Measurements from ENCODE around the gene TP53TG5.
A peak's percentile ranks its signal among the peaks of the same experiment; 100 is the strongest.

TP53TG5 gene

DNA sequence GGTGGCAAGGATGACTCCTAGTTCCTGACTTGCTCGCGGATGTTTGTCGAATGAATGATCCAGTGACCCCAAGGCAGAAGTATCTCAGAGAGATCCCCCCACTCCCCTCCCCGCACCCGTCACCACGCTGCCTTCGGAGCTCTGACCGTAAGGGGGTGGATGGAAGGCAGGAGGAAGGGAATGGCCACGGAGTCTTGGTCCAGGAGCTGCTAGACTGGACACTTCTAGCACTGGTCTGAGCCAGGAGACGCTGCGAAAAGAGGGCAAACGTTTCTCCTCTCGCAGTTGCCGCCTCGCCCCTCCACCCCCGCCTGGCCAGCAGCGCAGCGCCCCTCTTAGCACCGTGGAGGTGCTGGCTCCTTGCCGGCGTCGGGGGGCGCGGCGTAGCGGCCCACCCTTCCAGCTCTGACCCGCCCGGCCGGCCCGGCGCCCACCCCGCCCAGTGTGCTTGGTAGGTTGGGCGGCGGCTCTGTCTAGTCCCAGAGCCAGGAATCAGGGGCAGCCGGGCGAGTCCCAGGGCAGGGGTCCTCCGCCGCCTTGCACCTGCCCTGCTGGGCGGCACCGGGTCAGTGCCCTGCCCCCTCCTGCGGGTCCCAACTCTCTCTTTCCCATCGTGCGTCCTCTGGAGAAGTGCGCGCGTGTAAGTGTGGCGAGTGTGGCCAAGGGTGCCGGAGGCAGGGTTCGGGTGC, 27.6 kb upstream of the TP53TG5 start:
- DNase-seq (ENCODE audit: low read depth), result no peak

DNA sequence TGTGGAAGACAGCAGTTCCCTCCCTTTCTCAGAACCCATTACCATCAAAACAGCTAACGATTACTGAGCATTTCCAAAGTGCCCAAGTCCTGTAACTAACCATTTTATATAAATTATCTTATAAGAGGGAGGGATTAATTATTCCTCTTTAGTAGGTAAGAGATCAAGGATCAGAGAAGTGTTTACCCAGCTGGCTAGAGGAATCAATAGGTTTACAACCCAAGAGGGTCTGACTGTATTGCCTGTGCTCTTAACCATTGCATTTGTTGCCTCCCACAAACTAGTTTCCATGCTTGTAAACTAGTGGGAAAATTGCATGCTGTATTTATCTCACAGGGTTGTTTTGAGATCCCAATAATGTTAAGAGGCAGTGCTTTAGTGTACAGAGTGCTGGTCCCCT, 26.3 kb upstream of the TP53TG5 start:
- no peak for DNase-seq (ENCODE audit: low read depth)

DNA sequence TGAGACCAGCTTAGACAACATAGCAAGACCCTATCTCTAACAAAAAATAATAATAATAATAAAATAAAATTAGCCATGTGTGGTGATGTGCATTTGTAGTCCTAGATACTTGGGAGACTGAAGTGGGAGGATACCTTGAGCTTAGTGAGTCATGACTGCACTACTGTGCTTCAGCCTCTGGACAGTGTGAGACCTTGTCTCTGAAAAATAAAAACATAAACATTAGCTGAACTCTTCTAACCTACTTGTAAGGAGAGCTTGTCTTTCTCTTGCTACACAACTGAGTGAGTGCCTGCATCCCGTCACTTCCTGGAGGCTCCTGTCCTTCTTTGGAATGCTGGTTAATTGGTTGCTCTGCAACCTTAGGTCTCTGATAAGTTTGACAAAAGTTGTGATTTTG, 24.8 kb upstream of the TP53TG5 start:
- no peak for DNase-seq (ENCODE audit: low read depth)

DNA sequence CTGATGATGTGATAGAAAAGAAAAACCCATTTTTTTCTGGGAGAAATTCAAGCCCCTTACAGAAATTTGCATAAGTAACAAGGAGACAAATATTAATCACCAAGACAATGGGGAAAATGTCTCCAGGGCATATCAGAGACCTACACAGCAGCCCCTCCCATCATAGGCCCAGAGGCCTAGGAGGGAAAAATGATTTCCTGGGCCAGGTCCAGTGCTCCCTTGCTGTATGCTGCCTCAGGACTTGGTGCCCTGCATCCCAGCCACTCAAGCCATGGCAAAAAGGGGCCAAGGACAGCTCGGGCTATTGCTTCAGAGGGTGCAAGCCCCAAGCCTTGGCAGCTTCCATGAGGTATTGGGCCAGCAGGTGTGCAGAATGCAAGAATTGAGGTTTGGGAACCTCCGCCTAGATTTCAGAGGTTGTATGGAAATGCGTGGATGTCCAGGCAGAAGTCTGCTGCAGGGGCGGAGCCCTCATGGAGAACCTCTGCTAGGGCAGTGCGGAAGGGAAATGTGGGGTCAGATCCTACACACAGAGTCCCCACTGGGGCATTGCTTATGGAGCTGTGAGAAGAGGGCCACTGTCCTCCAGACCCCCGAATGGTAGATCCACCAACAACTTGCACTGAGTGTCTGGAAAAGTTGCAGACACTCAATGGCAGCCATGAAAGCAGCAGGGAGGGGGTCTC, 22.4 kb upstream of the TP53TG5 start:
- no peak for DNase-seq (ENCODE audit: low read depth)

DNA sequence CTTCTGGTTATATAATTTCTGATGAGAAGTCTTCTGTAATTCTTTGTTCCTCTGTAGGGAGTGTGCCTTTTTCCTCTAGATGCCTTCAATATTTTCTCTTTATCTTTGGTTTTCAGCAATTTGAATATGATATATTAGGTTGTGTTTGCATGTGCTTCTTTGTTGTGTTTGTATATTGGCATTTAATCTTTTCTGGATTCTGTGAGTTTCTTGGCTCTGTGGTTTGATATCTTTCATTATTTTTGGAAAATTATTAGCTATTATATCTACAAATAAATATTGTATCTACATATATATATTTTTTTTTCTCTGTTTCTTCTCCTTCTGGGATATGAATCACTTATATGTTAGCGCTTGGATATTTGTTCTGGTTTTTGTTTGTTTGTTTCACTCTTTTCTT, 20.9 kb upstream of the TP53TG5 start:
- no peak for DNase-seq (ENCODE audit: low read depth)

DNA sequence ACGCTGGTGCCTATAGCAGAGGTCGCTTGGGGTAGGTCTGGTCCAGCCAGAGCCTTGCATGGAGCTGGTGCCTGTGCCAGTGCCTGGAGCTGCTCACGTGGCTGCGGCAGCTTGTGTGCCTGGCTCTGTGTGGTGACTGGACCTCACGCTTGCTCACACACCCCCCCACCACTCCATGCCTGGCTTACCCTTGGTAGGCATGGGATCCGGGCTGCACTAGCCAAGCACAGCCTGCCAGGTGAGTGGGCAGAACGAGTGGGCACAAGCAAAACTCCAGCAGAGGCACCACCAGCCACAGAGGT, 16.9 kb upstream of the TP53TG5 start:
- no peak for DNase-seq (ENCODE audit: low read depth)

DNA sequence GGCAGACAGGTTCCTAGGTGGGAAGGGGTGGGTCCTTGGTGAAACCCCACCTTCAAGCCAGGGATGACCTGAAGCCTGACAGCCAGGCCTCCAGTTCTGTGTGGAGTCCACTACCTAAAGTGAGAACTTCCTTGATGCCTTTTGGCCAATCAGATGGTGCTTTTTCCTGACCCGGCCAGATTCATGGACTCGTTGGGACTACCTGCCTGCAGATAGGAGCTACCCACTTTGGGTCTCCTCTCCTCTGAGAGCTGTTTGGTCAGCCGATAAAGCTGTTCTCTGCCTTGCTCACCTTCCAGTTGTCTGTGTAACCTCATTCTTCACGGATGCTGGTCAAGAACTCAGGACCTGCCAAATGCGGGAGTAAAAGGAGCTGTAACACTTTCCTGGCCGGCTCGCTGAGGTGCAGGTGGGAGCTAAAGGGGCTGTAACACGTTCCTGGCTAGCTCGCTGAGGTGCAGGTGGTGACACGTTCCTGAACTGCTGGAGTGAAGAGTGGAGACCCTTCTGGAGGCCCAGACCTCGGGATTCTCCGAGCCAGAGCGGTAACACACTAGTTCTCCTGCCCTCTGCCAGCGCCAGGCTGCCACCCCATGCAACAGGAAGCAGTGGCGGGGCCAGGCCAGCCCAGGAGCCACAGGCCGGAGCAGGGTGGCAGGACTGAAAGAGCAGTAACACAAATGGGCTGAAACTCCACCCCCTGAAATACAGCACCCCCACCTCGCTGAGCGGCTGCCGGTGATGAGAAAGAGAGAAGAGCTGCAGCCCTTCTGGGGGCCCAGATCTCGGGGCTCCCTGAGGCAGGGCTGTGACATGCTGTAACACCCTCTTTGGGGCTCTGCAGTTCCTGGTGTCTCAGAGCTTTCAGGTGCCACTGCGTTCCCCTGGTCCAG, 16.3 kb upstream of the TP53TG5 start:
- DNase-seq (ENCODE audit: low read depth), result no peak

DNA sequence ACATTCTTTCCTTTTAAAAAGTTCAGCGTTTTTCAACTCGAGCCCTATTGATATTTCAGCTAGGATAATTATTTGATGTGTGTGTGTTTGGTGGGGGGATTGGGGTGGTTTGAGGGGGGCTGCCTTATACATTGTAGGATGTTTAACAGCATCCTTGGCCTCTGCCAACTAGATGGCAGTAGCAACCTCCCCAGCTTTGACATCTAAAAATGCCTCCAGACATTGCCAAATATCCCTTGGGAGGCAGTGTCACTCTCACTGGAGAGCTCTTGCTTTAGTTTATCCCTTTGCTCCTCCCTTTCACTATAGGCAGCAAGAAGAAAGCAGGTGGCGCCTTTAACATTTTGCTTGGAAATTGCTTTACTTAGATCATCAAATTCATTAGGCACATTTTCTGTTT, 14.6 kb upstream of the TP53TG5 start:
- DNase-seq (ENCODE audit: low read depth), result no peak

DNA sequence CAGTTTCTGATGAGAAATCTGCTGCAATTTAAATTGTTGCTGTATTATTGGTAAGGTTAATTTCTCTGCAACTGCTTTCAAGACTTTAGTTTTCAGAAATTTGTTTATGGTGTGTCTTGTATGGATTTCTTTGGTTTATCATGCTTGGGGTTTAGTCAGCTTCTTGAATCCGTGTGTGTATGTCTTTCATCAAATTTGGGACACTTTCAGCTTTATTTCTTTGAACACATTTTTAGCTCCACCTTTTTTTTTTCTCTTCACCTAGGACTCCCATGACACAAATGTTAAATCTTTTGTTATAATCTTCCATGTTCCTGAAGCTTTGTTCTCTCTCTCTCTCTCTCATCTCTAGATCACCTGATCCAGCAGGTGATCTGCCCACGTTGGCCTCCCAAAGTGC, 13.4 kb upstream of the TP53TG5 start:
- DNase-seq (ENCODE audit: low read depth), result no peak

DNA sequence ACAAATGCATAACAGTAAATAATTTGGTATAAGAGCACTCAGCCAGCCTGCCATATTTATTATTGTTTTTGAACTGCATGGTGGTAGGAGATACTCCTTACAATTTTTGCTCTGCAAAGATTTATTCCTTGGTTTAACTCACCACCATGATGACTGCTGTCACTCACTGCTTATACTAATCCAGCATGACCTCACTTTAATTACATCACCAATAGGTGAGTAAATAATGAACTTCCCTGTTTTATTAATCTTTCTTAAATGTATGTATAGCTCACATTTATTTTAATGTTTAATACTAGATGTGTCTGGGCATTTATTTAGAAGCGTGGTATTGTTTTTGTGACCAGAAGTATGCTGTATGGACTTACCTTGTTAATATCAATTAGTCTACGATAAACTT, 12.8 kb upstream of the TP53TG5 start:
- no peak for DNase-seq (ENCODE audit: low read depth)

DNA sequence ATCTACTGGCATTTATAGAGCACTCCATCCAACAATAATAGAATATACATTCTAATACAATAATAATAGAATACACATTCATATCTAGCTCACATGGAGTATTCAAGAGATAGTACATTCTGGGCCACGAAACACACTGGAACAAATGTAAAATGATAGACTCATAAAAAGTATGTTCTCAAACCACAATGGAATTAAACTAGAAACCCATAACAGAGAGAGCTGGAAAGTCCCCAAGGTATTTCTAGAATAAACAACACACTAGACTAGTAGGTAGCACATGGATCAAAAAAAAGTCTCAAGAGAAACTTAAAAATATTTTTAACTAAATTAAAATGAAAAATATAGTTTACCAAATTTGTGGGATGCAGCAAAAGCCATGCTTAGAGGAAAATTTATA, 9.1 kb upstream of the TP53TG5 start:
- no peak for DNase-seq (ENCODE audit: low read depth)

DNA sequence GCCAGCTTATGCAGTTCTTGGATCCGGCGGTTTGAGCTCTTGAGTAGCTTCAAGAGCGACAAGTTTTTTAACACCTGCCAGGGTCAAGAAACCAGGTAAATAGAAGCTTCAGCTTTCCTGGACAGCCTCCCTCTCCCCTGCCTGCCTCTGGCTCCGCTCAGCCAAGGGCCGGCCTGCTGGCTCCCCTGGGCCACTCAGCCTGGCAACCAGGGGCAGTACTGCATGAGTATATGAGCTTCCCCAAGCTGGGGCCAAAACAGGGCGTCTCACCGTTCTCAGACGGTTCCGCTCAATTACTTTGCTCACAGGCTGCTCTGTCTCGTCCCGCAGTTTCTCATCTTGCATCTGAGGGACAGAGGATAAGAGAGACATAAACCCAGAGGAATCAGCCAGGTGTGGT, 856 bp downstream of the TP53TG5 start:
- DNase-seq (ENCODE audit: low read depth), result no peak

DNA sequence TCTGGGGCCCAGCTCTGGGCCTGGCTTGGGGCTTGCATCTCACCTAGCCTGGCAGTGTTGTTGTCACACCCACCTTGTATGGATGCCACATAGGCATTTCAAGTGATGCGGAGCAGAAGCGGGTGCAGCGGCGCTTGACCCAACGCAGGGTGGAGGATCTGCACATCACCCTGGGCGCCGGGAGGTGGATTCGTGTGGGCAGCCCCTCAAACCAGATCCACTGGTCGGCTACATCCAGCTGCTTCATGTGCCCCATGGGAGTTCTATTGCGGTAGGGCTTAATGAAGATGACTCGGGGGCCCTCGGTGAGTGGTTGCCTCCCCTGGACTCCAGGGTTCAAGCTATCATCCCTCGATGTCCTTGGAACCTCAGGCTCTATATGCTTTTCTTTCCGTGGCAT, 3.2 kb downstream of the TP53TG5 start:
- no peak for DNase-seq (ENCODE audit: low read depth)

DNA sequence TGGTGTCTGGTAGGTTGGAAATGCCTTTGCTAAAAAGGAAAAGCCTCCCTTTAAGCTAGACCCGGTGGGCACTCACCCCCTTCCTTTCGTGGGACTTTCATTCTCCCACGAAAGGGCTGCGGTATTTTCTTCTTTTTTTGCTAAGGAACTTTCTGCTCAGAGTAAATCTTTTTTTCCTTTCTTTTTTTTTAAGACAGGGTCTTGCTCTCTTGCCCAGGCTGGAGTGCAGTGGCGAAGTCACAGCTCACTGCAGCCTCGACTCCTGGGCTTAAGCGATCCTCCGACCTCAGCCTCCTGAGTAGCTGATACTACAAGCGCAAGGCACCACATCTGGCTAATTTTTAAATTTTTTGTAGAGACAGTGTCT, 4.0 kb downstream of the TP53TG5 start:
- DNase-seq (ENCODE audit: low read depth), result no peak

DNA sequence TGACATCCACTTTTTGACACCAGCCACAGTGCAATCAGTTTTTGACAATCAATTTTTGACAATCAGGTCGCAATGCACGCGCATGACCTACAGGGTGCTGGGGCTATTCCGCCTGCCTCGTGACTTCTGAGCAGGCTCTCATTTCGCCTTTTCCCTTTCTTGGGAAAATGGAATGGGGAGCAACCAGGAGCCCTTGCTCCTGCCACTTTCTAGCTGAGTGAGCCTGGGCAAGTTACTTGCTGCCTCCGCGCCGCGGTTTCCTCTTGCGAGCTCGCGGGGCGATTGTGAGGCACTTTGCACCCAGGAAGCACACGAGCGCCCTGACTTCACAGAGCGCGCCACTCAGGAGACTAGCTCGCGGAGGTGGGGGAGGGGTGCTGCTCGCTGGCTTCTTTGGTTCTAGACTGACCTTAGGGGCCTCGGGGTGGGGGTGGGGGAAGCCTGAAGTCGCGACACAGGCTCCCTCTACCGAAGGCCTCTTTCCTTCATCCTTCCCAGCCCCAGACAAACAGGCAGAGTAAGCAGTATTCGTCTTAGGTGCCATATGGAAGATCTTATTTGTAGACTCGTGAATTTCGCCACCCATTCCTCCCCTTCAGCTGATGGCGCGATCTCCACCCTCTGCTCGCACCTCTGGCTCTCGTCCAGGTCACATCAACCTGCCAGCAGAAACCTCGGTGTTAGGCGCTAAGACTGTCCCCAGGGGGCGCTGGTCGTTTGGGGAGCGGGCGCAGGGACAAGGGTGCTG, 4.6 kb downstream of the TP53TG5 start:
- DNase-seq (ENCODE audit: low read depth), result peak; percentile 87

DNA sequence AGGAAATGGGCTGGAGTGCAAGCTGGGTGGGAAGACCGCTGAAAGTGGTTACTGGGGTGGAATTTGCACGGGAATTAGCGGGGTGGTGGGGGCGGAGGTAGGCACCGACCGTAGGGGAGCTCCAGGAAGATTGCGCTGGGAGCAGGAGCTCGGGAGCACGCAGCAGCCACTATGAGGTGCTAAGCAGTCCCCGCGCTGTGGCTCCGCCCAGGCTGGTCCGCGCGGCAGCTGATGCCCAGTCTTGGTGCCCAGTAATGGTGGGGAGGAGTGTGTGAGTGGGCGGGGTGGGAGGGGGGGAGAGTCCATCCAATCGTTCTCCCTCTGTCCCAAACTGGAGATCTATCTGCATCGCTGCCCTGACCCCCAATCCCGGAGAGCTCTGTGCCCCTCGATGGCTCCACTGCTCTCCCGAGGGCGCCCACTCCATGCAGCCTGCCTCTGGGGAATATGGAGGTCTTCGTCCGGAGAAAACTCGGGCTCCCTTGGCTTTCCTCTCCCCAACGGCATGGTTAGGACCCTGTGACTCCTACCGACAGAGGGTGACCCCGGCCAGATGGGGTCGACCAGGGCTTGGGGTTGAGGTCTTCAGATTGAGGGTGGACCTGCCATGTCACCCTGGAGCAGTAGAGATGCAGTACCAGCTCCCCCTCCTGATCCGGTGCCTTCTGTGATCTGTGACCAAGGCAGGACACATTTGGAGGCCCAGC, 5.3 kb downstream of the TP53TG5 start:
- DNase-seq (ENCODE audit: low read depth), result no peak

DNA sequence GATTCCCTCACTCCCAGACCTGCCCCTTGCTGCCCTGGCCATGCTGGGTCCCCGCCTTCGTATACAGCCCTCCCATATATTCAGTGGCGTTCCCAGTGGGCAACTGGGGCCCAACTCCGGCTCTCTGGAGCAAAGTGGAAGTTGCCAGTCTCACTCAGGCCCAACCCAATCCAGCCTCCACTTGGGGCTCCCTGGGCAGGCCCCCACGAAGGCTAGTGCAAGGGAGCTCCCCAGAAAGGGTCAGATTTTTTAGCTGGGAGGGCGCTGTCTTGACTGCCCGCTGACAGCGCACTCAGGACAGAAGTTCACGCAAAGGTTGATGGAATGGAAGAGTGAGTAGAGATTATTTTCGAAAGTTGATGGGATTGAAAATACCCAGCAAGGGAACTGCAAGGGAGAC, 5.9 kb downstream of the TP53TG5 start:
- no peak for DNase-seq (ENCODE audit: low read depth)

DNA sequence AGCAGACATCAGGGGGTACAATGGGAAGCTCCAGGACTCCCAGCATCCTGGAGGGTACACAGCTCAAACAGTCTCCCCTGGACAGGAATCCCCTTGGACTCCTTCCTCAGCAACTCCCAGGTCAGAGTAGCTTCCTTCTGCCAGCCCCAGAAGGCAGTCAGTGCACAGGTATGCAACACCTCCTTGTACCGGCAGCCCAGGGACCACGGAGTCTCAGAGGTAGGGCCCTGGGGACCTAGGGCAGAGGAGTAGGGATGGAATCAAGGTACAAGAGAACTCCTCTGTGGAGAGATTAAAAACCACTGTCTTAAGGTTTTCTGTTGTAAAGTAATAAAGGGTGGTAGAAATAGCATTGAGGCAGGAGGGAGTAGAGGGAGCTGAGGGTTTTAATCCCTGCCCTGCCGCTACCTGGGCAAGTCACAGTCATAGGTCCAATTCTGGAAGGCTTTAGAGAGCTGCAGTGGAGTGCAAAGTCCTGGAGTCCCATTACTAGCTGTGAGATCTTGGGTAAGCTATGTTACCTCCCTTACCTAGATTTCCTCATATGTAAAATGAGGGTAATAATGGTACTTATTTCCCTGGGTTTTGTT, 7.5 kb downstream of the TP53TG5 start:
- no peak for DNase-seq (ENCODE audit: low read depth)

DNA sequence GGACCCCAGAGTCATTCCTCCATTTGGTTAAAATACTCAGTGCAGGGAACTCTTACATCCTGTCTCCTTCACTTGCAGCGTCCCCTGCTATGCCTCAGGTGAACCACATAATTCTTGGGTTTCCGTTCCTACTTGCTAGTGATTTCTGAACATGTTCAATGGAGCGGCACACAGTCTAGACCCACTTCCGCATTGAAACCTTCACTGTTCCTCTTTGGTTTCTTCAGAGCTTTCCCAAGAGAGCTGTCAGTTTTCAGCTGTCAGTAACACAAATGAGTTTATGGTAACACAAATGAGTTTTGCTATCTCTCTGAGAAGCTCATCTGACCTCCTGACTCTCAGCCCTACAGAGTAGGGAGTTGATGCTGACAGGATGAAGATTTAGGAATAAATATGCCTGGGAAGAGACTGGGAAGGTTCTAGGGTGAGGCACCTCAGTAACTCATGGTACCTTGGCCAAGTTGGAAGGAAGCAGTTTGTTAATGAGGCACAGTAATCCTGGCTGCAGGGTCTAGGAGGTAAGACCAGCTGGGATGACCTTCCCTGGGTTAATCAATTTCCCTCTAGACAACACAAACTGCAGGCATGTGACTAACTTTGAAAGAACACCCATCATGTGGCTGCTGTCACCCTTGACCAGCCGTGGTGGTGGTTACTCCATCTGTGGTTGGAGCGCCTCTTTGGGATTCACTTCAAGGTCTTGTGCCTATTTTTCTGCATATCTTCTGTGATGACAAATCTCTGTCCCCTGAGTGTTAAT, 9.7 kb downstream of the TP53TG5 start:
- DNase-seq (ENCODE audit: low read depth), result no peak

DNA sequence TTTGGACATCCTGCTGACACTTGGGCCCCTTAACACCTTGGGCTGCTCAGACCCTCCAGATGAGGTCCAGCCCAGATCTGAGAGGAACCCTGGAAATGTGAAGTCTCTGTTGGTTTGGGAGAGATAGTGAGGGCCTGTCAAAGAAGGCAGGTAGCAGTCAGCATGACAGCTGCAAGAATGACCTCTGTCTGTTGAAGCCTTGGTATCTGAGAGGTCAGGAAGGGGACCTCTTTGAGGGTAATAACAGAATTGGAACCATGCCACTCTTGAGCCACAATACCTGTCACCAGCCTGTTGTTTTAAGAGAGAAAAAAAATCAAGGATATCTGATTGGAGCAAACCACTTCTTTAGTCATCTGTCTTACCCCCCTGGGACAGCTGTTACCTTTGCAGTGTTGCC, 11.0 kb downstream of the TP53TG5 start:
- no peak for DNase-seq (ENCODE audit: low read depth)

DNA sequence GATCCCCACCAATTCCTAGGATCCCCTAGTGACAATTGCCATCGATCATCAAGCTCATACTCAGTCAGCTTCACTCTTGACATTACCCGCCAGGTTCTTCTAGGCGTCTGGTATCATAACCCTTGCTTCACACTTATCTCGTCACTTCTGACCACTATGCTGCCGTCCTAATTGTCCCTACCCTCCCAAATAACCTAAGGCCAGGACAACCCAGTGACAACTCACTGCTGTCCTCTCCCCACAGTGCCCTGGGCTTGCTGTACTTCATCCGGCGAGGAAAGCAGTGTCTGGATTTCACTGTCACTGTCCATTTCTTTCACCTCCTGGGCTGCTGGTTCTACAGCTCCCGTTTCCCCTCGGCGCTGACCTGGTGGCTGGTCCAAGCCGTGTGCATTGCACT, 11.5 kb downstream of the TP53TG5 start:
- no peak for DNase-seq (ENCODE audit: low read depth)
